GM12801 (cell line): Measurements from ENCODE around the gene DLK1.

Source experiments
- TF ChIP-seq, protein P1 (sequence below): IDR thresholded peaks from one replicate; pipeline ENCODE4 v1.5.1; 2011; ENCODE audit warnings: control low read depth; ENCODE audit not compliant: insufficient read length; ENCODE audit errors: extremely low read depth

DLK1 gene

GRCh38 chr14:100786131-100786530, 59.4 kb downstream of the DLK1 start:
- TF ChIP-seq, protein P1, sequence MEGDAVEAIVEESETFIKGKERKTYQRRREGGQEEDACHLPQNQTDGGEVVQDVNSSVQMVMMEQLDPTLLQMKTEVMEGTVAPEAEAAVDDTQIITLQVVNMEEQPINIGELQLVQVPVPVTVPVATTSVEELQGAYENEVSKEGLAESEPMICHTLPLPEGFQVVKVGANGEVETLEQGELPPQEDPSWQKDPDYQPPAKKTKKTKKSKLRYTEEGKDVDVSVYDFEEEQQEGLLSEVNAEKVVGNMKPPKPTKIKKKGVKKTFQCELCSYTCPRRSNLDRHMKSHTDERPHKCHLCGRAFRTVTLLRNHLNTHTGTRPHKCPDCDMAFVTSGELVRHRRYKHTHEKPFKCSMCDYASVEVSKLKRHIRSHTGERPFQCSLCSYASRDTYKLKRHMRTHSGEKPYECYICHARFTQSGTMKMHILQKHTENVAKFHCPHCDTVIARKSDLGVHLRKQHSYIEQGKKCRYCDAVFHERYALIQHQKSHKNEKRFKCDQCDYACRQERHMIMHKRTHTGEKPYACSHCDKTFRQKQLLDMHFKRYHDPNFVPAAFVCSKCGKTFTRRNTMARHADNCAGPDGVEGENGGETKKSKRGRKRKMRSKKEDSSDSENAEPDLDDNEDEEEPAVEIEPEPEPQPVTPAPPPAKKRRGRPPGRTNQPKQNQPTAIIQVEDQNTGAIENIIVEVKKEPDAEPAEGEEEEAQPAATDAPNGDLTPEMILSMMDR: no peak

GRCh38 chr14:100786576-100787219, 60.0 kb downstream of the DLK1 start:
- TF ChIP-seq, protein P1: no peak

GRCh38 chr14:100787659-100788058, 61.0 kb downstream of the DLK1 start:
- TF ChIP-seq, protein P1: no peak
